HepG2 (cell line): Measurements from ENCODE around the gene CD68. TPM values are rescaled to one million over a fixed set of nuclear protein-coding genes. Genes with fewer than 3 reads are reported as not detected.

Source experiments
- BRCA1 ChIP-seq: sonication (generic); formaldehyde crosslinking; IDR thresholded peaks from 2 replicates; pipeline ENCODE4 v1.4.0; 2020; ENCODE audit warnings: missing genetic modification reagents
- CREB3 ChIP-seq: sonication (generic); formaldehyde crosslinking; IDR thresholded peaks from 2 replicates; pipeline ENCODE4 v1.5.0; 2020; ENCODE audit warnings: missing genetic modification reagents
- CSRNP1 ChIP-seq: sonication (generic); formaldehyde crosslinking; IDR thresholded peaks from 2 replicates; pipeline ENCODE4 v1.8.1; 2023; ENCODE audit warnings: mild to moderate bottlenecking, missing genetic modification reagents
- FOXA1 ChIP-seq, 2 experiments: fragments of 450-650 bp in 1 of 2; sonication (generic) in 1 of 2; formaldehyde crosslinking in 1 of 2; IDR thresholded peaks; 2 replicates each; pipeline versions ENCODE4 v1.4.0 to v1.6.1; 2016 to 2020; ENCODE audit warnings: missing genetic modification reagents in 1 of 2
- HBP1 ChIP-seq: IDR thresholded peaks from 2 replicates; pipeline ENCODE4 v1.6.1; 2016; ENCODE audit warnings: low read depth, control low read depth
- HMGA1 ChIP-seq: sonication (generic); formaldehyde crosslinking; conservative IDR thresholded peaks from 2 replicates; pipeline ENCODE4 v1.4.0; 2020; ENCODE audit warnings: missing genetic modification reagents
- JUNB ChIP-seq: sonication (generic); formaldehyde crosslinking; IDR thresholded peaks from 2 replicates; pipeline ENCODE4 v1.8.0; 2022; ENCODE audit warnings: missing genetic modification reagents, mild to moderate bottlenecking, borderline replicate concordance
- MYPOP ChIP-seq: sonication (generic); formaldehyde crosslinking; IDR thresholded peaks from 2 replicates; pipeline ENCODE4 v1.8.1; 2023; ENCODE audit warnings: mild to moderate bottlenecking, moderate library complexity, missing genetic modification reagents
- SP4 ChIP-seq: sonication (generic); formaldehyde crosslinking; IDR thresholded peaks from 2 replicates; pipeline ENCODE4 v1.8.1; 2023; ENCODE audit warnings: mild to moderate bottlenecking, missing genetic modification reagents
- SPEN ChIP-seq: sonication (generic); formaldehyde crosslinking; IDR thresholded peaks from 2 replicates; pipeline ENCODE4 v1.5.1; 2020; ENCODE audit warnings: low read depth, mild to moderate bottlenecking, missing genetic modification reagents
- TBL1XR1 ChIP-seq: fragments of 150-350 bp; IDR thresholded peaks from 2 replicates; pipeline ENCODE4 v1.6.1; 2014; ENCODE audit warnings: borderline replicate concordance, low read length; ENCODE audit not compliant: partially characterized antibody
- THAP11 ChIP-seq: IDR thresholded peaks from 2 replicates; pipeline ENCODE4 v1.6.1; 2016; ENCODE audit warnings: missing biosample characterization, missing genetic modification reagents
- WIZ ChIP-seq: sonication (generic); formaldehyde crosslinking; IDR thresholded peaks from 2 replicates; pipeline ENCODE4 v1.5.1; 2020; ENCODE audit warnings: mild to moderate bottlenecking, missing genetic modification reagents
- ZBTB49 ChIP-seq: sonication (generic); formaldehyde crosslinking; IDR thresholded peaks from 2 replicates; pipeline ENCODE4 v1.4.0; 2020; ENCODE audit warnings: missing genetic modification reagents, borderline replicate concordance
- ZFP90 ChIP-seq: sonication (generic); formaldehyde crosslinking; IDR thresholded peaks from 2 replicates; pipeline ENCODE4 v1.8.0; 2022; ENCODE audit warnings: missing genetic modification reagents, mild to moderate bottlenecking, inconsistent platforms, borderline replicate concordance
- ZNF44 ChIP-seq: sonication (generic); formaldehyde crosslinking; IDR thresholded peaks from 2 replicates; pipeline ENCODE4 v1.5.1; 2020; ENCODE audit warnings: mild to moderate bottlenecking, missing genetic modification reagents
- ZNF557 ChIP-seq: sonication (generic); formaldehyde crosslinking; IDR thresholded peaks from 2 replicates; pipeline ENCODE4 v1.4.0; 2020; ENCODE audit warnings: missing genetic modification reagents
- ZNF740 ChIP-seq: sonication (generic); formaldehyde crosslinking; IDR thresholded peaks from 2 replicates; pipeline ENCODE4 v1.4.0; 2020; ENCODE audit warnings: missing genetic modification reagents
- polyA plus RNA-seq, 8 experiments: library from polyadenylated mRNA; depleted of rRNA in 3 of 8; stranded (reverse) in 7 of 8; unstranded in 1 of 8; fragments of >200 nt; fragmentation: Illumina TruSeq in 4 of 8; extraction: Trizol in 4 of 8; gene quantifications; 2 replicates each; pipeline versions ENCODE4 v1.2.1 to v1.2.3, GENCODE V29; 2011 to 2016; ENCODE audit warnings: low read depth in 4 of 8, missing spikeins in 1 of 8, mixed read lengths in 1 of 8; ENCODE audit not compliant: insufficient read depth in 1 of 8
- total RNA-seq, 5 experiments: library from RNA; depleted of rRNA; stranded (reverse); fragments of >200 nt; fragmentation: Illumina TruSeq; extraction: Trizol; gene quantifications; 2 replicates each; pipeline ENCODE4 v1.2.3, GENCODE V29; 2016; ENCODE audit warnings: low read depth in 1 of 5

CD68 gene
- total and polyA plus RNA-seq, 2 of the 13 experiments (the other 11 are each of a cell fraction or from before 2014, with no cell fraction given), result 10.3 to 104 TPM

- TF ChIP-seq ZBTB49 (CRISPR knock-in tag) (0 out of 2 replicates have a peak, but pooled peaks have one; percentile 41), HBP1 (peak; percentile 95), HMGA1 (CRISPR knock-in tag) (no peak), ZNF740 (CRISPR knock-in tag) (peak; percentile 19; the same call in 1 of the 2 replicates), CREB3 (CRISPR knock-in tag) (peak; percentile 75; the same call in 1 of the 2 replicates), BRCA1 (0 out of 2 replicates have a peak, but pooled peaks have one; percentile 73), ZFP90 (CRISPR knock-in tag) (peak; percentile 80), THAP11 (CRISPR knock-in tag) (peak; percentile 90), TBL1XR1 (no peak), WIZ (CRISPR knock-in tag) (no peak; the same call in 1 of the 2 replicates), SP4 (CRISPR knock-in tag) (peak; percentile 61; the same call in 1 of the 2 replicates), JUNB (CRISPR knock-in tag) (no peak), ZNF44 (CRISPR knock-in tag) (0 out of 2 replicates have a peak, but pooled peaks have one; percentile 58), SPEN (CRISPR knock-in tag) (peak; percentile 74), FOXA1 (IDR thresholded peaks at IDR 0.05) (no peak), FOXA1 (CRISPR knock-in tag; IDR thresholded peaks at IDR 0.05) (peak; percentile 39; the same call in 1 of the 2 replicates), ZNF557 (CRISPR knock-in tag) (peak; percentile 86), CSRNP1 (CRISPR knock-in tag) (peak; percentile 95; the same call in 1 of the 2 replicates), MYPOP (CRISPR knock-in tag) (0 out of 2 replicates have a peak, but pooled peaks have one; percentile 49)
Observed at GRCh38 chr17:7583253-7584109, 4.0 kb downstream of the CD68 start, which contains the start of gene MPDU1 (continued).
